Dedifferentiated amniotic fluid mesenchymal stem cell (primary cell): ENCODE measurements around the gene ADSS1.

ENCODE experiments used
- DNase-seq: peaks from one replicate; pipeline ENCODE4 v3.0.0-alpha.2; 2016; ENCODE audit errors: extremely low spot score

ADSS1 gene

DNA sequence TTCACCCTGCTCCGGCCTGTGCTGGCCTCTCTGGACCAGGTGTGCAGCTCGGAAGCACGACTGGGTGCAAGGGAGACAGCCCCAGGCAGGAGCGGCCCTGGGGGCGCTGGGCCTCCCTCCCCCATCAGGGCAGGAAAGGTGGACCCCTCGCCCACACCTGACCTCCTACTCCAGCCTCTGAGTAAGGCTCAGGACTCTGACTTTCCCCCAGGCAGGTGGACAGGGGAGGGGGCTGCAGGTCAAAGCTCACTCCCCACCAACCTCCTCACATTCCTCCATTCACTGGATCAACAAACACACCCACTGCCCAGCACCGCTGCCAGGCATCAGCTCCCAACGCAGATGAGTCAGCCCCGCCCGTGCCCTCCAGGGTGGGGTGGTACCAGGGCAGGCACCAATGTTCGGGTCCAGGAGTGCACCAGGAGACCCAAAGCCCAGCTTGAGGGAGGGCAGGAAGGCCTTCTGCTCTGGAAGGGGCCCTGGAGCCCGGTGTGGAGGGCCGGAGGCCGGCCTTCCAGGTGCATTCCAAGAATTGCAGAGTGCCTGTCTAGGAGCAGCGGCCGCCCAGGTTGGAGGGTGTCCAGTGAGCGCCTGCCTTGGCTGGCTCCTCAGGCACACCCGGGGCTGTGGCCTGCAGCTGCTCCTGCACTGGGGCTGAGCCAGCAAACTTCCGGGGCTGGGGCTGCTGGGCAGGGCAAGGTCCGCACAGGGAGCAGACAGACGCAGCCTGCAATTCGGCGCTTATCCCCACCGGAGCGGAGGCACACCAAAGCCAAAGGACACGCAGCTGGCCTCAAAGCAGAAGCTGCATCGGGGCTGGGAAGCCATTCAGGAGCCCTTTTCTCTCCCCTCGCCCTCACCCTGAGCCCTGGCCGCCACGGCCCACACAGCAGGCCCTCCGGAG lies 36.2 kb upstream of the ADSS1 start:
- DNase-seq: no peak

DNA sequence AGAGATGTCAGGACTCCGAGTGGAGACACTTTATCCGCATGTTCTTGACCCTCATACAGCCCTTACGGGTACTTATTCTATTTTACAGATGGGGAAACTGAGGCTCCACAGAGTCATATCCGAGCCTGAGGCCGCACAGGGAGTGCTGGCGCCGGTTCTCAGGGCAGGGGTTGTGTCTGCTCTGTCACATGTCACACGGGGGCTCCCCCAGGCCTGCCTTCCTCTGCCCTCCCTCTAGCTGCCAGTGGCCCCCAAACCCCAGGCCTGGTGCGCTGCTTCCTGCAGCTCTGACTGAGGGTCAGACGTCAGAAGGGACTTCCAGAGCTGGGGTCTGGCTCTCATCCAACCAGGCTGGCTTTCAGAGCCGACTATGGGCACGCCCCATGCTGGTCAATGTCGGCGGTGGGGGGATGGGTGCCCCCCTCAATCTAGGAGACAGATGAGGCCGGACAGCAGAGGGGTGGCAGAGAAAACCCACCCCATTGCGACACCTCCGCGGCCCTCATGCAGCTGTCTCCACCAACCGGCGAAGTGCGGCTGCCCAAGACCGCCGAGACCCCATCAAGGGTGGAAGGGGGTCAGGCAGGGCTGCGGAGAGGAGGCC lies 35.4 kb upstream of the ADSS1 start:
- DNase-seq: no peak

DNA sequence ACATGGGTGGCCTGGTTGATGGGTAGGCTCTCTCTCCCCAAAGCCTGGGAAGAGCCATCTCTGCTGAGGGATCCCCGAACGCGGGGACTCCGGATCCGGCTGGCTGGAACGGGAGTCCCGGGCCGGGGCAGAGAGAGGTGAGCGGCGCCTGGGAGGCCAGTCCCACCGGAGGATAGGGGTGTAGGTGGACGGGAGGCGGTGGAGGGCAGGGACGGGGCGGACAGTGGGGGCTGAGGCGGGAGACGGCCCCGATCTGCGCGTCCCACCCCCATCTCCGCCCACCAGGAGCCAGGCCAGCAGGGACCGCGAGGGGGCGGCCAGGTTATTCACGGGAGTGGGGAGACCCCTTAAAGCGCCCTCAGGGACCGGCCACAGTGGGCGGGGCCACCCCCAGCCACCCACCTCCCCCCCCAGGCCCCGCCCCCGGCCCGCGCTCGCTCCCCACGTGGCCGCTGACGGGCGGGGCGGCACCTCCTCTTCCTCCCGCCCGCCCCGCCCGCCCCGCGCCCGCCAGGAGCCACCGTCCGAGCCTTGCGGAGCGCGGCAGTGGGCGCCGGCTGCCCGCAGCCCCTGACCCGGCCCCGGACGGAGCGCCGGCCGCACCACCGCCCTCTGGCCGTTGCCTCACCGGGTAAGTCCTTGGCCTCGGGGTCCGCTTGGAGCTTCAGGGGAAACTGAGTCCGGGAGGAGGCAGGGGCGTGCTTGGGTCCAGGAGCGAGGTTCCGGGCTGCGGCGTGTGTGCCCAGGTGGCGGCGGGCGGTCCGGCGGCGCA lies 34.7 kb upstream of the ADSS1 start, which contains the start of gene INF2:
TSS of gene INF2 (plus strand) at position 510 of the 772 bp plus-strand sequence. CDS start 11,748 bp downstream, outside the sequence.
- no peak for DNase-seq

DNA sequence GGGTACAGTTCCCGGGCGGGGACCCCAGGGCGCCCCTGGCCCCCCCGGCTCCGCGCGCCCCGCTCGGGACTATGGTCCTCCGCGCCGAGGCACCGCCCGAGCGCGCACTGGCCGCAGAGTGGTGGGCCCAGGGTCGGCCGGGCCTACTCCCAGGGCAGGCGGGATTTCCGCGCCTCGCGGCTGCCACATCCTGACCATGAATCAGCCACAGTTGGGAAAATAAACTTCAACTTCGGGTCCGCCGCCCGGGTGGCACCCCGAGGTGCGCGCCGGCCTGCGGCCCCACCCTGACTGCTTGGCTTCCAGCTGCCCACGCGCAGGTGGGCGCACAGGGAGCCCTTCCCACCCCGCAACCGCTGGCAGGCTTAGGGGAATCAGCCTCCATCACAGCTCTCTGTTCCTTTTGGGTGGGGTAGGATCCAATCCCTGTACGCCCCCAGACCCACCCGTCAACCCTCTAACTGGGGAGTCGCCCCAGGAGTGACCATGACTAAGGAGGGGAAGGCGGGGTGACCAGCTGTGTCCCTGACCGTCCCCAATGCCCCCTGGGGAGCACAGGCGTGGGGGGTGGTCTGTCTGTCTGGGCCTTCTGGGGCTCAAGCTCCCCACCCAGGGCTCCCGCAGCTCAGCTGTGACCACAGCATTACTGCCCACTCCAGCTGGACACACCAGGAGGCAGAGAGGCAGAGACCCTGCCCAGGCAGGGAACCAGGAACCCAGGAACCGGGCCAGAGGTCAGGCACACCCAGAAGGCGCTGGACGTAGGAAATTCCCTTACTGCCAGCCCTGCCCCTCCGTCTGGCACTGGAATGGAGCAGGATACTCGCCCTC lies 33.9 kb upstream of the ADSS1 start:
- DNase-seq: no peak

DNA sequence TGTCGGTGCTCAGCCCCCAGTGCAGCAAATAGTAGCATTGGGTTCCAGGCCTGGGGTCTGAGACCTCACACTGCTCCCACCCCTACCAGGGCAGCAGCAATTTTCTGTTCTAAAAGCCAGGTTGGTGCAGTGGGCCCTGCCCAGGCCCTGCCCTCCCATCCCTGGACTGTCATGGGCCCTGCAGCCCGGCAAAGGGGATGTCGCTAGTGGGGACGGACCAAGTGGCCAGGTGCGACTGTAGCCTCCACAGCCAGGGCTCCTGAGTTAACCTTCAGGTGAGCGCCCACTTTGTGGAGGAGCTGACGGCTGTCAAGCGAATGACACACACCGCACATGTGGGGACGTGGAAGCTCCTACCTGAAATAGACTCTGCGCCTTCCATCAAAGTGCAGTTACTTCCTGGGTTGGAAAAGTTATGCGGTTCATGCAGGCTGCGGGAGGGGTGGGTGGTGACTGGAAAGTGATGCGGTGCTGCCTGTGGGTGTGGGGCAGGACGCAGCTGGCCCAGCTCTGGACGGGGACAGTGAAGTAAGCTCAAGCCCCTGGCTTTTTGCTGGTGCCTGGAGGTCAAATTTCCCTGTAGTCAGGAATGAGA lies 33.1 kb upstream of the ADSS1 start:
- DNase-seq: no peak

DNA sequence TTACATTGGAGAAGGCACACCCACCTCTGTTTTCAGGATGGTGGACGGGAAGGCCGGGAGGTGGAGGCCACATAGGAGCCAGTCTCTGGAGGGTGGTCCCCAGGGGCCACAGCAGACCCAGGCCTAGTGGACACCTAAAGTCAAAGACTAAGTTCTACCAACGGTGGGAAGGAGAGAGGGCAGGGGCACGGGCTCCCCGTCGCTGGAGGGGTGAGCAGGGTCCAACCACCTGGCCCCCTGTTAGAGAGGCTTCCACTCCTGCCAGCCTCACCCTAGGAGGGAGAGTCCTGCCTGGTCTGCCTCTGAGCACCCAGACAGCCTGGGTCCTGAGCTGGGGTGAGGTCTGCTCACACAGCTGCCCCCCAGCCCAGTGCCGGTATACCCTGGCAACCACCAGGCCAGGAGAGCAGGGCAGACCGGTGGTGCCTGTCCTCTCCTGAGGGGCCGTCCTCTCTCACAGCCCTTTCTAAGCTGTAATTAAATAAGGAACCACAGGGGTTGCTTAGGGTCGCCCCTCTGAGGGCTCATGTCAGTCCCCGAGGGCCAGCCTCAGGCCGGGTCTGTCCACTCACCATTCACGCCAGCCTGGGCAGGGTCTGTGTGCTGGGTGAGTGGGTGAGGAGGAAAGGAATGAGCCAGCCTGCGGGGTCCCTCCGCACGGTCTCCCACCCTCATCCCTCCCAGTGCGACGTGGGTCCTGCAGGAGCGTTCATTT lies 32.3 kb upstream of the ADSS1 start:
- DNase-seq: no peak

DNA sequence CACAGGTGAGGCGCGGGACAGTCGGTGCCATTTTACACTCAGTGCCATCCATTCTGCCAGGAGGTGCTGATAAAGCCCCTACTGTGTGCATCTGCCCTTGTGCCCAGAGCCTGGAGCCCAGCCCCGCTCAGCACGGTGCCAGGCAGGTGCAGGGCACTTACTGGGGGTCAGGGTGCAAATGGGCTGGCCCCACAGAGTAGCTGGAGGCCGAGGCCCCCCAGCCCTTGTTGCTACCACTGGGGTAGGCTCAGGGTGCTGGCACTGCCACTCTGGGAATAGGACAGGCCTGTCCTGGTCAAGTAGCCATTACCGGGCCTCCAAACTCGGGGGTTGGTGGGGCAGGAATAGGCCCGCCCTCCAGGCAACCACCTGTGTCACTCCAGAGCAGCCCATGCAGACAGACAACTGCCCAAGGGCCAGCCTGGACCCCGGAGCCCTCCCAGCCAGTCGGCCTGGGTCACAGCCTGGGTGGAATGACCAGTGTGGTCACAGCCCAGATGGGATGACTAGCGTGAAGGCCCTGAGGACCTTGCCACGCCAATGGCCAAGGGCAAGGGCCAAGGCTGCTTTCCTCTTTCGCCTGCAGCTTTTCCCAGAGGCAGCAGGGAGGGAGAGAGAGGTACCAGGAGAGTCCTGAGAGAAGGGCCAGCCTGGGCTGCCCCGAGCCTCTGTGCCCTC lies 31.6 kb upstream of the ADSS1 start:
- DNase-seq: no peak

DNA sequence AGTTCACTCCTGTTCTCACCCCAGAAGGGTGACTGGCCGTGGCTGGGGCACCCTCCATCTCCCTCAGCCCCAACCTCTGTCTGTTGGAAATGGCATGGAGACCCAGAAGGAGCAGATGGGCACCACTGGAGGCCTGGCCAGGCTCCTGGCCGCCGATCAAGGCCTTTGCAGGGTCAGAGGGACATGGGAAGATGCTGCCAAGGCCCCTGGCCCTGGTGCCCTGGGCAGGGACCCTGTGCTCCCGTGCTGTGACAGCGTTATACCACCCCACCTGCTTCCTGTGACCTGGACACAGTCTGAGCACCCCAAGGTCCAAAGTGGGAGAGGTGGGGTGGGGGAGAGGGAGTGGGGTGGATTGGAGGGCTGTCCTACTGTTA lies 31.1 kb upstream of the ADSS1 start:
- no peak for DNase-seq

DNA sequence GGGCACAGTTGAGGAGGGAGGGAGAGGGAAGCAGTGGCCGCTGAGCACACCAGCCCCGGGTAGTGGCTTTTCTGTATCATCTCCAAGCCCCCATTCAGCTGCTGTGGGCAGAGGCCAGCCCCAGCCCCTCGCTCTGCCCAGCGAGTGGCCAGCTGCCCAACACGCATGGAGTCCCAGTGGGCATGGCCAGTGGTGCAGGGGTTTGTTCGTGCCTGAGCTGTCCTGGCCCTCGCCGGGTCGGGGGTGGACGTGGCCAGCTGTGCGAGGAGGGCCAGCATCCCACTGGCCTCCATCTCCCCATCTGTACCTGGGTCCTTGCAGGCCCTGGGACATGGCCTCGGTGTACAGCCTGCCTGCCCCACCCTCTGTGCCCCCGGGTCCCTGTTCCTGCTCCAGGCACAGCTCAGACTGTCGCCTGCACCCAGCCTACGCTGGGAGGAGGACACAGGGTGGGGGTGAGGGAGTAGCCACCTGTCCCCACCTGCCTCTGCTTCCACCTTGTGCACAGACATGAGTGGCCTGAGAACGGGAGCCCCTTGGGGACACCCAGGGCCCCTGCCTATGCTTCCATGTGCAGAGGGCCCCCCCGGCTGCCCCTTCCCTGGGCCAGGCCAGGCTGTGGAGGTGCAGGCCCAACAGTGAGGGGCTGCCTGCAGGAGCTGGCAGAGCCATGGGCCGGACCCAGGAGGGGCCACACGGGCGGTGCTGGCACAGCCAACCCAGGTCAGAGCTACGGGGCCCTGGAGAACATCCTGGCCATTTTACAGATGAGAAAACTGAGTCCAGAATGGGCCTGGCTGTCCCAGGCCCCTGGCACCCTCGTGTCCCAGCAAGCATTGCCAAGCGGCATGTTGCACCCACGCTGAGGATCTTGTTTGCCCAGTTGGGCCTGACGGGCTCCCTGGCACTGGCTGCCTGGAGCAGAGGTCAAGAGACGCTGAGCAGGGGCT lies 30.3 kb upstream of the ADSS1 start:
- DNase-seq: no peak

DNA sequence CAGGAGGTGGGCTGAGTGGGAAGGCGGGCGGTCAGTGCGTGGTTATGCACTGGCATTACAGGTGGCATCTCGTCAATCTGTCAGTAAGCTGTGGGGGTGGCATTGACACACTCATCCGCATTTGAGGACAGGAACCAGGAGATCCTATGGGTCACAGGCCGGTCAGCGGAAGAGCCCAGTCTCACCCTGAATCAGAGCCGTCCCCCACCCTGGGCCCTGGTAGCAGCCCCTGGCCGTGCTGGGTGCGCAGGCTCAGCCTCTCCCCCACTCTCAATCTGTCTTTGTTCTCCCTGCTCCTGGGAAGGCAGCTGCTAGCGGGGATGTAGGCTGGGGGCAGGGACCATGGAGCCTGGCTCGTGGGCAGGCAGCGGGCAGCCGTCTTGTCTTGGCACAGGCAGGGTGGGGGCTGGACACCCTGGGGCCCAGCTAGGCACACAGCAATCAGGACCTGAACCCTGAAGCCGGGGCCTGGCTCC lies 29.5 kb upstream of the ADSS1 start:
- DNase-seq: no peak

DNA sequence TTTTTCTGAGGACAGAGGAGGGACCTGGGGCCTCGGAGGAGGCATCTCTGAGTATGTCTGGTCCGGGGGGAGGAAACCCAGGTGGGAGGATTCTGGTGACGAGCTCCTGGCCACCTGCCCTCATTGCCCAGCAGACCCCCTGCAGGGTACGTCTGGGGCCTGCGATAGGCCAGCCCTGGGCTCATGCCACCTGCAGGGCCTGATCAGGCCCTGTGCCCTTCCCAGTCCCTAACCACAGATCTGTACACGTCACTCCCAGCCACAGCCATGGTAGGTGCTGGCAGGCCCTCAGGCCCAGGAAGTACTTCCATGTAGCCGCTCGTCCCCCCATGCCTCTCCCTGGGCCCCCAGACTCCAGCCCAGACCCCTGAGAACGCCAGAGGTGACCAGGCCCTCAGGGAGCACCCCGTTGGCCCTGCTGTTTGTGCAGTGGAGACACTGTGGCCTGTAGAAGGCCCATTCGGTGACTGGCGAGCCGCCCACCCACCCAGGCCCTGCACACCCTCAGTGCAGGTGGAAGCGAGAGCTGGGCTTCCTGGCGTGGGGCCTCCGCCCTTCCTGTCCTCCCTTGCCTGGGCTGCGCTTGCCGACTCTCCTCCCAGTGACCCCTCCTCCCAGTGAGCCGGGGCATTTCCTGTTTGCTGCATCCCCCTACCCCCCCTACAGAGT lies 28.9 kb upstream of the ADSS1 start:
- DNase-seq: no peak

DNA sequence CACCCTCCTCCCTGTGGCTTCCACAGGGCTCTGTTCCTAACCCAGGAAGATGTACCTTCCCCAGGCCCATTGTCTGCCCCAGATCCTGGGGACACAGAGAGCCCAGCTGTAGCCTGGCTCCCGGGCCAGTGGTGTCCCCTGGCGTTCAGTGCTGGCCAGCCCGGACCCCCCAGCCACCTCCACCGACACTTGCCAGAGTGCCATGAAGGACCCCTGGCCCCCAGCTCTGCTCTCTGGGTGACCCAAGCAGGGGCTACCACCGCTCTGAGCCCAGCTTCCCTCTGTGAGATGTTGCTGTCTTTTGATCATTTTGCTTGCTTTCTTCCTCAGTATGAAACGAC lies 28.4 kb upstream of the ADSS1 start:
- DNase-seq: no peak

DNA sequence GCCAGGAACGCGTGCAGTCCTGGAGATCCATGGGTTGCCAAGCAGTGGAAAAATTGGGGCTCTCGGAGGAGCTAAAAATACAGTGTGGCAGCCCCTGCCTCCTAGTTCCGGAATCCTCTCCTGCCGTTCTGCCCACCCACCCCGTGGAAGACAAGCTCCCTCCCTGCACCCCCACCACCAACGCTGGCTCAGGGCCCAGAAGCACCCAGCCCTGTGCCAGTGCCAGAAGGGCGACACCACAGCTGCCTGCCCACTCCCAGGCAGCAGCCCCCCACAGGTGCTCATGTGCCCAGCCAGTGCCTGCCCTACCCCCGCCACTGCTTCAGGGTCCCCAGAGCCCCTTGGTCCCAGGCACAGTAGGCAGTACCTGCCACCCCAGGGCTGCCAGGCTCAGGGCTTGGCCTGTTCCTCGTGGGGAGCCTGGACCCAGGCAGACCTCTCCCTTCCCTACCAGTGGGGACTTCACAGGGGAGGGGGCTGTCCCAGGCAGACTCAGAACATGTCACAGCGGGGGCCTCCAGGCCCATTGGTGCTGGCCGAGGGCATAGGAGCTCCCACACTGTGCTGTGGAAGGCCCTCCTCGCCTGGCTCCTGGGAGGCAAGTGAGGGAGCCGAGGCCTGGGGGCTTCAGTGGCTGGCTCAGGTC lies 27.2 kb upstream of the ADSS1 start:
- DNase-seq: no peak

DNA sequence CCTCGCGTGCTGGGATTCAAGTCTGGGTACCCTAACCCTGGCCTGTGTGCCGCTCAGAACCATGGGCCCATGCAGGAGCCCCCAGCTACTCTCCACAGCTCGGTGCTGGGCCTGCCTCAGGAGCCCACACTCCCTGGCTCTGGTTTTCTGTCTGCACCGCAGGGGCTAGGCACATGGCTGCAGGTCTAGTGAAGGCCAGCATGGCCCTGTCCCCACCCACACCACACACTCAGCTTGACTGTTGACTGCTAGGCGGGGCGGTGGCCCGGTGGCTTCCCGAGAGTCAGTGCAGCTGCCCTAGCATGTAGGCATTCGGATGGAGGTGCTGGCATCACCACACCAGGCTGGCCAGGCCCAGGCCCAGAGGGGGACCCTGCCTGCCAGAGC lies 26.7 kb upstream of the ADSS1 start:
- DNase-seq: no peak

DNA sequence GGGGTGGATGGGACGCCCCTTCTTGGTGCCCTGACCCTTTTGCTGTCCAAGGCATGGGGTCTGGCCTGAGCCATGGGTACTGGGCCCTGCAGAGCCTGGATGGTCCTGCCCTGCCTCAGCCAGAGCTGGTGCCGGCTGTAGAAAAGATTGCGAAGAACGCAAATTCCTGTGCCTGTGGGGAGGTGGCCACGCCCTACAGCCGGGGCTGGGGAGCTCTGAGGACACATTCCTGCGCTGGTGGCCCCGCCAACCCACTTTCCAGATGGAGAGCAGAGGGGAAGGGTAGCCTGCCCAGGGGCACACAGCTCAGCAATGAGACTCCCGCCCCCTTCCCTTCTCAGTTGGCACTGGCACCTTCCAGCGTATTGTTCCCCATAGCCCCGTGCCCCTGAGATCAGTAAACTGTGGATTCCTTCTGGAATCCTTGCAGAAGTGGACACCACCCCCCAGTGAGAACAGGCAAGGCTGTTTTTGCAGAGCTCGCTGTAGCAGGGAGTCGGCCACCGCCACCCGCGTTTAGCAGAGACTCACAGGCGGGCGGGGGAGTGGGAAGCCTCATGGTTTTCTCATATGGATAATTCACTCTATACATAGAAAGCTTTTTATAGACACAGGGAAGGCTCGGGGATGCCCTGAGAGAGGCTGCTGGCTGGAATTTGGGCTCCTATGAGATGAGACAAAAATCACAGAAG lies 26.0 kb upstream of the ADSS1 start:
- no peak for DNase-seq

DNA sequence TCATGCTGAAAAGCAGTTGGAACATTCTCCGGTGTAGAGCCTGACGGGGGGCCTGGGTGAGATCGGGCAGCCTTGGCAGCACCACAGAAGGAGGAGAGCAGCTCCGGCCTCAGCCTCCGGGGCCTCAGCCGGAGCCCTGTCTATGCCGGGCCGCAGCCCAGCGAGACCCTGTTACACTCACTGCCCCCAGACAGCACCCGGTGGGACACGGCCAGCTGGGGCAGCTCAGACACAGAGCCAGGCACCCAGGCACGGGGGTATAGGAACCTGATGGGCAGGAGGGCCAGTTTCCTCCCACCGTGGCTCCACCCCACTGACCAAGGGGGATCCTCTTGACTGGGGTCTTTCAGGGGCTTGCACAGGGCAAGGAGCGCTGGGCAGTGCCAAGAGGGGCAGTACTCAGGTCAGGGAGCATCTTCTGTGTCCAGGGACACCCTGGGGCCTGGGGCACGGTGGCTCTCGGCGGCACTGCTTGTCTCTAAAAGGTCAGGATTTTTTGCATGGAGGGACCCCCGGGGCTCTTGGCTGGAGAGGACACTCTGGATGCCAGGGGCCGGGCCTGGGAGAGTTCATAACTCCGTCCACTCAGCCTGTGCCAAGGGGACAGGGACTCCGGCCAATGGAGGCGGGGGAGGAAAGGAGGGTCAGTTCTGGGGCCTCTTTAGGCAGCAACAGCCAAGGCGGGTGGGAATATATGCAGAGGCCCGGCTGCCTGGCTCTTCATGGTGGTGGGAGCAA lies 25.2 kb upstream of the ADSS1 start:
- DNase-seq: no peak

DNA sequence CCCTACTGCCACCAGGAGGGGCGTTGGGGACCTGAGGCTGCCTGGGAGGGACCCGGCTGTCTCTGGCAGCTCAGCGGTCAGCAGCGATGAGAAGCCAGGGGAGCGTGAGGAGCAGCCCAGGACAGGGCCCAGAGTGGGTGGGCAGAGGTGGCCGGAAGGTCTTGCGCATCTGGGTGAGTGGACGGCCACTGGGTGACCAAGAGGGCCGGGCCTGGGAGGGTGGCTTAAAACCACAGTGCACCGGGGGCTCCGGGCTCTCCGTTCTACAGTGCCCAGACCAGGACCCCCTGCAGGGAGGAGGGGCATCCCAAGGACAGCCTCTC lies 24.6 kb upstream of the ADSS1 start:
- DNase-seq: no peak
